AG20443 (cell line): Measurements from ENCODE around the gene SPOCK3.
"Not testable (repeated sequence)": the region's sequence is repeated elsewhere in the genome, so short reads cannot be mapped to it uniquely, and the experiment has no call there.

ENCODE experiments used
- DNase-seq: peaks from one replicate; pipeline ENCODE4 v3.0.0; 2012; ENCODE audit warnings: low spot score, mixed read lengths

The SPOCK3 gene

GRCh38 chr4:166822386-166822785 is 411.9 kb downstream of the SPOCK3 start:
- DNase-seq = no peak

DNA sequence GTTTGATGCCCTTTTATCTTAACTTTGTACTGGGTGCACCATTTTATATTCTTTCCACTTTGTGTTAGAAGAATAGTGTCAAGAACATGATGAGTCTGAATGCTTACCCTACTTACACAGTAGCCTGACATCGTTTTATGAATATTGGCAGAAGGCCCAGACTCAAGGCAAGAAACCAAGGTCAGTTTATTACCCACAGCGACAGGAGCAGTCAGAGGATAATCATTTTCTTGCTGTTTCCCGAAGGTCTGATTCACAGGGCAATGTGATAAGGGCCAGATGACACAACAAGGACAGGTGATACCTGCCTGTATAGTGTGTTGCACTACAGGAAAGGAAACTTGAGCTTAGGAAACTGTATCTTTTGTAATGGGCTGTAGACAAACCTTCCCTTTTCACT is 417.4 kb downstream of the SPOCK3 start:
- no peak for DNase-seq

DNA sequence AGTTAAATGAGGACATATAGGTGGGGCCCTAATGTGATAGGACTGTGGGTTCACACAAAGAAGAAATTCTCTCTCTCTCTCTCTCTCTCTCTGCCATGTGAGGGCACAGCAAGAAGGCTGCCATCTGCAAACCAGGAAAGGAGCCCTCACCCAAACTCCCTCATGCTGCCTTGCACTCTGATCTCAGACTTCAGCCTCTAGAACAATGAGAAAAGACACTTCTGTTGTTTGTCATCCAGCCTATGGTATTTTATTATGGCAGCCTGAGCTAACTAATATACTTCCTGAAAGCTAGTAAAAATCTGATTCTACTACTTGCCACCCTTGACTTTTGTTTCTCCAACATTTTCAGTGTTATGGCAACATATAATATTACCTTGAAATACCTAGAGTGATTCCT is 425.9 kb downstream of the SPOCK3 start:
- DNase-seq = no peak

GRCh38 chr4:166802346-166802745 is 431.9 kb downstream of the SPOCK3 start:
- no peak for DNase-seq

DNA sequence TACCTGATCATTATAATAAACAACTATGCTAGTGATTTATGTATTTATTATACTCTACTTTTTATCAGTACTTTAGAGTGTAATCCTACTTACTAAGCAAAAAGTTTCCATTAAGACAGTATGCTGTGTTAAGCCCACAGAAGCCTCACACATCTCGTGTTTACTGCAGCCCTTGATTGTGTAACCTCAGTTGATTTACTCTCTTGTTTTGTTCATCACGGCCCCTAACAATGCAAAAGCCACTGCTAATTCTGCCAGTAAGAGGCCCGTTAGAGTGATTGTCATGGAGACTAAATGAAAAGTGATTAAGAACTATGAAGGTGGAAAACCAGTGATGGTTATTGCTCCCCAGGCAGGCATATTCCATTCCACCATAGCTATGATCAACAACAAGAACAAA is 436.2 kb downstream of the SPOCK3 start:
- no peak for DNase-seq

DNA sequence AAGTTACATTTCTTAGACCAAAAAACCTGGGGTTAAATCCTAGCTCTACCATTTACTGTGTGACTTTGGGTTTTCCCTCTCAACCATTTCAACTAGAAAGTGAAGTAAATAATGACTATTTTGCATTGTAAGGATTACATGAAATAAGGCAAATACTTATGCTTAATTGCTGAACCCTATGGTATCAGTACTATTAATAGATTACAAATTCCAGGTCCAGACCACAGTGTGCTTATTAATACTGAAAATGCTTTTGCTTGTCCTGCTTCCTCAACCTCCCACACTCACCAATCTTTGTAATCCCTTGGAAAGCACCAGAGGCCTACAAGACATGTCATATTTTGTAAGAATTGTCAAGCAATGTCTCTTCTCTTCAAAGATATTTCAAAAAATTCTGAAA is 456.5 kb downstream of the SPOCK3 start:
- no peak for DNase-seq

DNA sequence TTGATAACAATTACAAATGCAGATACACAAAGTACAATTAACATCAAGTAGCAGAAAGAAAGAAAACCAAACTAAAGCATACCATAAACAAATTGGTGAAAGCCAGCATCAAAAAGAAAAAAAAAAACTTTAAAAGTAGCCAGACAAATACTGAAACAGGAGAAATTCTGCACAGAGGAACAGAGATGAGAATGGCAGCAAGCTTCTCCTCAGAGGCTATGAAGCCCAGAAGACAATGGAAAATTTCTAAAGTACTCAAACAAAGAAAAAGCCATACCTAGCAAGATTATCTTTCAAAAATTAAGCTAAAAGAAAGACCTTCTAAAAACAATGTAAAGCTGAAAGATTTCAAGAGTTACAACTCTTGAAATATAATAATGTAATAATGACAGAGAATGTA is 471.3 kb downstream of the SPOCK3 start:
- no peak for DNase-seq

- no peak for DNase-seq
Measured at GRCh38 chr4:166741742-166742141, 492.6 kb downstream of the SPOCK3 start.

GRCh38 chr4:166739215-166739614 is 495.1 kb downstream of the SPOCK3 start:
- DNase-seq = not testable (repeated sequence)

- DNase-seq = no peak
Measured at GRCh38 chr4:166737430-166737829, 496.9 kb downstream of the SPOCK3 start.

- no peak for DNase-seq
Measured at GRCh38 chr4:166735553-166735952, 498.7 kb downstream of the SPOCK3 start.

- no peak for DNase-seq
Measured at GRCh38 chr4:166734797-166735196, 499.5 kb downstream of the SPOCK3 start.

DNA sequence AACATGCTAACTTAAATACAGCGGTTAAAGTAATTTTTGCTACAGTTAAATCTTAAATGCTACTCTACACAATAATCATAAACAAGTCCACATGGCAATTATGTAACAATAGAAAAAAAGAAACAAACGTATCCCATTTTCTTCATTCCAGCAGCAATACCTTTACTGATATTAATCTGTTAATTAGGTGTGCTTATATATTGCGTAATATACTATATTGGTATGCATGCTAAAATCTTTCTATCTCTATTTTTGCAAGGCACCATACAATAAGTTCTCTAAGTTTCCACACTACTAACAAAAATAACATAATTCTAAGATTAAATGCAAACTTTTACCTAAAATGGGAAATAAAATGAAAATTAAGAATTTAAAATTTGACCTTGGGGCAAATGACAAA is 500.6 kb downstream of the SPOCK3 start:
- no peak for DNase-seq

DNA sequence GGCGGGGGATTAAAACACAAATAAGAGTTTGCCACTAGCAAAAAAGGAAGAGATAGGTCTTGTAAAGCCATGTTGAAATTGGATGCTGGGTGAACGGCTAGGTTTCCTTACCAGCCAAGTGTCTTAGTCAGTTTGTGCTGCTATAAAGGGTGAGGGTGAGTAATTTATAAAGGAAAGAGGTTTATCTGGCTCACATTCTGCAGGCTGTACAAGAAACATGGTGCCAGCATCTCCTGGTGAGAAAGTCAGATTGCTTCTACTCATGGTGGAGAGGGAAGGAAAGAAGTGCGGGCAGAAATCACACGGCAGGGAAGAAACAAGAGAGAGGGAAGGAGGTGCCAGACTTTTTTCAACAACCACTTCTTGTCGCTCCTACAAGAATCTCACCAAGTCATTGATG is 507.5 kb downstream of the SPOCK3 start:
- DNase-seq = no peak

DNA sequence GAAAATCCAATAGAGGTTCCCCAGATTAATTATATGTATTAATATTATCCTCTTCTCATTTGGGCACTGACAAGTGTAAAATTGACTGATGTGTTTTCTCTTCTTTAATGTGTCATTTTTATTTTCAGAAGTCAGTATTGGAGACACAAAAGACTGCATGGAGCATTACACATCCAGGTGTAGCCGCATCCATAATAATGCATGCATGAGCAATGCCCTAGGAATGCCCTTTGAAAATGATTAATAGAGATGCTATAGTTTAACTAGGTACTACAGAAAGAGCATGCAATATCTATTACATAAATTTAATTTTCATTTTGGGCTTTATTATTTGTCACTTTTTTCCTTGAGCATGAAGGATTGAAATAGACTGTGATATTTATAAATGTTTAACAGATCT is 509.9 kb downstream of the SPOCK3 start:
- DNase-seq = no peak

DNA sequence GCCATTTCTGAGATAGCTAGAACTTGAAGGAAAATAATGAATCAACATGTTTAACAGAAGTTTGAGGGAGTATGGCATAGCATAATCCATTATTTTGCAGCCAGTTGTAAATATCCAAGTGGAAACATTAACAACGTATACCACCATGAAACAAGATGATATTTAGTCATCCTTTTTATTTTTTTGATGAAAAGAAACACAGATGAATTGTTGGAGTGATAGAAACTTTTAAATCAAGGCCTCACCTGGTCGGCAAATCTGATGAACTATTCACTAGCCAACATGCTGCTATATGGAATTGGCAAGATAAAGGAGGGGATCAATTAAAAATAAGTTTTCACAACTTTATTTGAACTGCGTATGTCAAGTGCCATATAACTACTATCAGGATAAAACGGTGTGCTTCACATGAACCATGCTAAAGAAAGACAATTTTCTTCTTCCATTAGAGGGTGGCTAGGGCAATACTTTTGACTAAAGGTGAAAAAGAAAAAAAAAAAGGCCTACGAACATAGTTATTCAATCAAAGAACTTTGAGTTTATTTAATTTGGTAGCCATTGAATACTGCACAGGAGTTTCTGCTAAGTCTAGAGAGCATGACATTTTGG is 510.7 kb downstream of the SPOCK3 start:
- no peak for DNase-seq

- not testable (repeated sequence) for DNase-seq
Measured at GRCh38 chr4:166715748-166716713, 518.3 kb downstream of the SPOCK3 start.

- DNase-seq = no peak
Measured at GRCh38 chr4:166700592-166700991, 533.7 kb downstream of the SPOCK3 start.

DNA sequence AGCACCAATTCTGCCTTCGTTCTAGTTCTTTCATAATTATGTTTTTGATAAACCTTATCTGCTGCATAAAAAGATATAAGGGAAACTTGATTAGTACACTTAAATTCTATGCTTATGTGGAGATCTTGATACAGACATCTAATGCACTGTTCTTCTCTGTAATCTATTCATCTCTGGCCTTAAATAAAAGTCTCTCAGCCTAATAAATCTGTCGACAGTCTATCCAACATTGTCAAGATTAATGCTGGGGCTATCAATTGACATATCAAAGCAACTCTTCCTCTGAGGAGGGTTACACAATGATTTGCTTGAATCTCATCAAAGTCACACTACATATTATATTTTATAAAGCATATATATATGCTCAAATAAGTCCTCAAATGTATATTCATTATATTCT is 545.5 kb downstream of the SPOCK3 start:
- no peak for DNase-seq

DNA sequence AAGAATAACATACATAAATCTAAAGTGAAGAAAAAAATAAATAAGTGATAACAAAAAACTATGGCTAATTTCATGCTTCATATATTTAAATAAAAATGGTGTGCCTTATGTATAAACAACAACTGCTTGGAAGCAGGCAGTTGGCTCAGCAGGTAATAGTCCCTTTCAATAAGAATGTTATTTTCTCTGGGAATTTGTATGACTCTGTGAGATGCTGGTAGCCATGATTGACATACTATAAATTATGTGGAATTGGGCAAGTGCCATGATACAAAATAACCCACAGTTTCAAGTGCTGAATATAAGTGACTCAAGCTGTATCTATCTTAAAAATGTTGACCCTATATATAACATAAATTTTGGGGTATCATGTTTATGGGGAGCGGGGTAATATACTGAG is 546.5 kb downstream of the SPOCK3 start:
- no peak for DNase-seq
